Measurements from ENCODE around the gene AP3S1. TPM values are rescaled to one million over a fixed set of nuclear protein-coding genes. Genes with fewer than 3 reads are reported as not detected.

AP3S1 gene
- total and polyA plus RNA-seq, 12 donors, result 38.7 to 127 (median 72.9) TPM

- no peak overlapping the region for H3K4me3 ChIP-seq
- no peaks in the 10 kb centered on the region for H3K9me3 ChIP-seq (replicated peaks in 1 of 3)
- H3K27ac ChIP-seq, result no peak overlapping the region
- intact Hi-C loops (cut with DNase I), result no loop called here
- H3K36me3 ChIP-seq (replicated peaks in 1 of 2), result no peaks in the 10 kb centered on the region
- TF ChIP-seq CTCF (IDR thresholded peaks at IDR 0.05) (no peak), POLR2A (IDR thresholded peaks at IDR 0.05) (no peak)
- 88 to 92% (median 90%) methylated on average over 10 of the region's 10 CpGs for WGBS, 4 donors
- no peak for DNase-seq
- H3K27me3 ChIP-seq, result no peaks in the 10 kb centered on the region
- H3K4me1 ChIP-seq (replicated peaks in 1 of 2), result no peaks in the 10 kb centered on the region
Observed at GRCh38 chr5:115934388-115934974, 92.7 kb downstream of the AP3S1 start.

GRCh38 chr5:115936031-115936430, 94.3 kb downstream of the AP3S1 start:
- H3K36me3 ChIP-seq (replicated peaks in 1 of 2), result no peaks in the 10 kb centered on the region
- H3K27me3 ChIP-seq, result no peaks in the 10 kb centered on the region
- no peaks in the 10 kb centered on the region for H3K9me3 ChIP-seq (replicated peaks in 1 of 3)
- no peak for TF ChIP-seq CTCF (IDR thresholded peaks at IDR 0.05)
- no peak for TF ChIP-seq POLR2A (IDR thresholded peaks at IDR 0.05)
- no peak for DNase-seq
- H3K4me1 ChIP-seq (replicated peaks in 1 of 2), result no peaks in the 10 kb centered on the region
- H3K4me3 ChIP-seq, result no peak overlapping the region
- intact Hi-C loops (cut with DNase I), result no loop called here
- WGBS, 4 donors, result 67 to 100% (median 94%) methylated on average over 1 of the region's 1 CpG
- no peak overlapping the region for H3K27ac ChIP-seq

GRCh38 chr5:115939059-115939458, 97.3 kb downstream of the AP3S1 start:
- intact Hi-C loops (cut with DNase I), result no loop called here
- Histone ChIP-seq H3K27ac (no peak overlapping the region), H3K4me1 (replicated peaks in 1 of 2) (no peaks in the 10 kb centered on the region), H3K4me3 (no peak overlapping the region), H3K9me3 (replicated peaks in 1 of 3) (no peaks in the 10 kb centered on the region), H3K36me3 (replicated peaks in 1 of 2) (no peaks in the 10 kb centered on the region), H3K27me3 (no peaks in the 10 kb centered on the region)
- TF ChIP-seq POLR2A (IDR thresholded peaks at IDR 0.05), result no peak
- TF ChIP-seq CTCF (IDR thresholded peaks at IDR 0.05), result no peak
- 73 to 81% (median 76%) methylated on average over 4 of the region's 4 CpGs for WGBS, 4 donors
- no peak for DNase-seq

- DNase-seq, result no peak
- TF ChIP-seq CTCF (IDR thresholded peaks at IDR 0.05), result no peak
- TF ChIP-seq POLR2A (IDR thresholded peaks at IDR 0.05), result no peak
- WGBS, 4 donors, result 32 to 49% (median 35%) methylated on average over 3 of the region's 4 CpGs
- Histone ChIP-seq H3K36me3 (replicated peaks in 1 of 2) (no peaks in the 10 kb centered on the region), H3K9me3 (replicated peaks in 1 of 3) (no peaks in the 10 kb centered on the region), H3K4me1 (replicated peaks in 1 of 2) (no peaks in the 10 kb centered on the region), H3K27ac (no peak overlapping the region), H3K4me3 (no peak overlapping the region), H3K27me3 (no peaks in the 10 kb centered on the region)
- intact Hi-C loops (cut with DNase I), result no loop called here
Observed at GRCh38 chr5:115940080-115940810, 98.5 kb downstream of the AP3S1 start.

Data from adrenal gland (tissue), 12 donors.